HG03442 (cell line): ENCODE measurements around the gene HADHA.
"Not testable (repeated sequence)": the region's sequence is repeated elsewhere in the genome, so short reads cannot be mapped to it uniquely, and the experiment has no call there.

Source experiments
- ATAC-seq: cut with Tn5 transposase; IDR thresholded peaks from one replicate; pipeline ENCODE4 v1.9.1; 2021; ENCODE audit warnings: mild to moderate bottlenecking, moderate library complexity; ENCODE audit not compliant: unreplicated experiment

HADHA gene

GRCh38 chr2:26244309-26245230 lies at the start of gene HADHA, which contains the start of gene HADHB:
Gene HADHA, minus strand, starts transcription at chr2:26244632. Its CDS starts 36 bp downstream, at chr2:26244596.
Gene HADHB, plus strand, starts transcription at chr2:26244939. Its CDS starts 9,316 bp downstream, at chr2:26254255.
- ATAC-seq, result peak; percentile 66

- no peak for ATAC-seq
Measured at GRCh38 chr2:26292646-26293045, 48.2 kb upstream of the HADHA start.

- ATAC-seq, result no peak
Measured at GRCh38 chr2:26290001-26290400, 45.6 kb upstream of the HADHA start.

GRCh38 chr2:26285931-26286330 lies 41.5 kb upstream of the HADHA start:
- no peak for ATAC-seq

GRCh38 chr2:26284132-26284531 lies 39.7 kb upstream of the HADHA start:
- ATAC-seq, result no peak

- ATAC-seq, result no peak
Measured at GRCh38 chr2:26283606-26284005, 39.2 kb upstream of the HADHA start.

- no peak for ATAC-seq
Measured at GRCh38 chr2:26281226-26281625, 36.8 kb upstream of the HADHA start.

GRCh38 chr2:26279886-26280285 lies 35.5 kb upstream of the HADHA start:
- no peak for ATAC-seq

GRCh38 chr2:26276484-26277227 lies 32.2 kb upstream of the HADHA start:
- no peak for ATAC-seq

GRCh38 chr2:26274058-26274613 lies 29.7 kb upstream of the HADHA start:
- ATAC-seq, result no peak

- no peak for ATAC-seq
Measured at GRCh38 chr2:26273501-26273900, 29.1 kb upstream of the HADHA start.

GRCh38 chr2:26270373-26270772 lies 25.9 kb upstream of the HADHA start:
- no peak for ATAC-seq

GRCh38 chr2:26269571-26270158 lies 25.2 kb upstream of the HADHA start:
- ATAC-seq, result no peak

- ATAC-seq, result not testable (repeated sequence)
Measured at GRCh38 chr2:26268670-26269385, 24.4 kb upstream of the HADHA start.

GRCh38 chr2:26268213-26268612 lies 23.8 kb upstream of the HADHA start:
- ATAC-seq, result no peak

- not testable (repeated sequence) for ATAC-seq
Measured at GRCh38 chr2:26258836-26259235, 14.4 kb upstream of the HADHA start.

- no peak for ATAC-seq
Measured at GRCh38 chr2:26255759-26256384, 11.4 kb upstream of the HADHA start.

GRCh38 chr2:26251893-26252292 lies 7.5 kb upstream of the HADHA start:
- no peak for ATAC-seq

- no peak for ATAC-seq
Measured at GRCh38 chr2:26249625-26250024, 5.2 kb upstream of the HADHA start.

GRCh38 chr2:26246818-26247217 lies 2.4 kb upstream of the HADHA start:
- no peak for ATAC-seq
